ENCODE results near the gene DENND4A.
"Not testable (repeated sequence)": the region's sequence is repeated elsewhere in the genome, so short reads cannot be mapped to it uniquely, and the experiment has no call there.

The DENND4A gene

DNA sequence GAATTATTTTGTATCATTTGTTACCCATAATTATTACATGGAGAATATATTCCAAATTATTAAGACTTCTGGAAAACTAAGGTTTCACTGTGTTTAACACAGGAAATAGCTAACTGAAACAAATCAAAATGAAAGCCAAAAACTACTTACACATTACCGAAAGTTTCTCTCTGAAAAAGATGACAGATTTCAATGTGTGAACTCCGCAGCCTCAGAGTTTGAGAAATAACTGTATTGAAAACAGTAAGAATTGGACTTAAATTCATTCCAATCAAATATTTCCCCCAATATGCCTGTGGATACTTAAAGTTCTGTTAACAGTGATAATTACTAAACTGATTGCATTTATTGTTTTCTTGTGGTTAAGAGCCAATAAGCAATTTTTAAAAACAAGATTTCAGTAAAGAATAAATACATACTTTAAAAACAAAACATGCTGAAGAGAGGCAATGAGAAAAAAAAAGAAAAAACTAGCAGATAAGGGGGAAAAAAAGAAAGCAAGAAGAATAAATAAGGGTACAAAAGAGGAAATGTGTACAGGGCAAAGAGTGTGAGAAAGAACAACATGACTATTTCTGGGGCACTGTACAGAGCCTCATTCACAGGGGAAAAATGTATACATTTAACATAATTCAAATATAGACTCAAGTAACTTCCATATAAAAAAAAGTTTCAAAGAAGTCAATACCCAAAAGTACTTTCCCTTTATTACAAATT is 30.7 kb downstream of the DENND4A start:
- DNase-seq (ENCODE audit: insufficient read length, low spot score) (no peak), FAIRE-seq (peak; percentile 95)

GRCh38 chr15:65759441-65759840 is 32.7 kb downstream of the DENND4A start:
- no peak for DNase-seq (ENCODE audit: insufficient read length, low spot score)
- FAIRE-seq, result peak; percentile 54

GRCh38 chr15:65758242-65758641 is 33.9 kb downstream of the DENND4A start:
- FAIRE-seq, result no peak
- DNase-seq (ENCODE audit: insufficient read length, low spot score), result no peak

GRCh38 chr15:65757256-65757655 is 34.8 kb downstream of the DENND4A start:
- DNase-seq (ENCODE audit: insufficient read length, low spot score), result no peak
- peak; percentile 33 for FAIRE-seq

GRCh38 chr15:65752151-65752700 is 39.9 kb downstream of the DENND4A start:
- DNase-seq (ENCODE audit: insufficient read length, low spot score) (no peak), FAIRE-seq (no peak)

DNA sequence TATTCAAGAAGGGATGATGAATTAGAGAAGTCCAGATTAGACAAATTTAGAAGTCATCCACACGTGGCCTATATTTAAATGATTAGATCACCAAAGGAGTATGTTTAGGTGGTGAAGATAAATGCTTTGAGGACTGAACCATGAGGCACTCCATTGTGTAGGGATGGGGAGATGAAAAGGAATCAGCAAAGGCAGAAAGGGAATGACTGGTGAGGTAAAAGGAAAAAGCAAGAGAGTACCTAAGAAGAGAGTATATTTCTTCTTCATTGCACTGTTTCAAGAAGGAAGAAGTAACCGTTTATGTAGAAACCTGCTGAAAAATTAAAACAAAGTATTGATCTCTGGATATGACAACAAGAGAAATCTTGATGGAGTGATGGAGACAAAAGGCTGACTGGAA is 40.7 kb downstream of the DENND4A start:
- DNase-seq (ENCODE audit: insufficient read length, low spot score), result no peak
- FAIRE-seq, result no peak

DNA sequence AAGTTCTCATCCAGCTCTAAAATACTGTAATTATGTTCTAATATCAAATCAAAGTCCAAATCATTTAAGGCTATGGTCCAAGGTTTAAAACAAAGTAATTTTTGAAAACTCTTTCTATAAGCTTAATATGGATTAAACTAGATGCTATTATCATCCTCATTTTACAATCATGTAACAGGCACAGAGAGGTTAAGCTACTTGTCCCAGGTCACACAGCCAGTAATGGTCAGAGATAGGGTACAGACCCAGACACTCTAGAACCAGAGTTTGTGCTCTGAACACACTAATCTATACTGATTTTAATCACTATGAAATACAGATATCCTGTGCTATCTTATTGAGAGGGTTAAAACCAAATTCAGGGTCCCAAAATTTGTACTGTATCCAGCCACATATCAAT is 44.8 kb downstream of the DENND4A start:
- DNase-seq (ENCODE audit: insufficient read length, low spot score) (no peak), FAIRE-seq (no peak)

DNA sequence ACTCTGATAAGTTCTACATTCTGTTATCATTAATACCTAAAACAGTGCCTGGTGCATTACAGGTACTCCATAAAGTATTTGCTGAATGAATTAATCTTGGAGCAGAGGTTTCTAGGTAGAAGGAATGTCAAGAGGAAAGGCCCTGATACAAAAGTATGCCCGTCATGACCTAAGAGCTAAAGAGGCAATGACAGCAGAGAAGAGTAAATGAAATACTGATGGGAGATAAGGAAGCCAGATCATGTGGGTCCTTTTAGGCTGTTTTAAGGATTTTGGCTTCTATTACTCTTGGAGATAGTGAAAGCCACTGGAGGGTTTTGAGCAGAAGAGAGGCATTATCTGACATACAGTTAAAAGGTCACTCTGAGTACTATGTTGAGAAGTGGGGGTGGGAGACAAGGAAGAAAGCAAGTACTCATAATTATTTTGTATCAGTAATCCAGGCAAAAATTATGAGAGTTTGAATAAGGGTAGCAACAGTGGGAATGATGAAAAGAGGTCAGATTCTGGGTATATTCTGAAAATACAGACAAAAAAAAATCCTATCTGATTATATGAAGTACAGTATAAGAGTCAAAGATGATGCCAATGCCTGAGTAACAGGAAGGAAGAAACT is 48.3 kb downstream of the DENND4A start:
- DNase-seq (ENCODE audit: insufficient read length, low spot score), result no peak

DNA sequence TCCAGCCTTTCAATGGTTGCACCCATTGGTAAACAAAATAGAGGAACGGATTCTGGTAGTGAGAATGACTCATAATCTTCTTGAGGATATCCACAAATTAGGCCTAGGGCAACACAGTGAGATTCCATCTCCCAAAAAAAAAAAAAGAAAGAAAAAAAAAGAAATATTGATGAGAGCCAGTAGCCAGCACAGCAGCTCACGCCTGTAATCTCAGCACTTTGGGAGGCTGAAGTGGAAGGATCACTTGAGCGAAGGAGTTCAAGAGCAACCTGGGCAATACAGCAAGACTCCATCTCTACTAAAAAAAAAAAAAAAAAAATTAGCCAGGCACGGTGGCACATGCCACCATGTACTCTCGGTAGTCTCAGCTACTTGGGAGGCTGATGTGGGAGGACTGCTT is 51.9 kb downstream of the DENND4A start:
- FAIRE-seq (no peak), DNase-seq (ENCODE audit: insufficient read length, low spot score) (no peak)

More for the DNA sequence above, 48.3 kb downstream of the DENND4A start:
- FAIRE-seq, result no peak

DNA sequence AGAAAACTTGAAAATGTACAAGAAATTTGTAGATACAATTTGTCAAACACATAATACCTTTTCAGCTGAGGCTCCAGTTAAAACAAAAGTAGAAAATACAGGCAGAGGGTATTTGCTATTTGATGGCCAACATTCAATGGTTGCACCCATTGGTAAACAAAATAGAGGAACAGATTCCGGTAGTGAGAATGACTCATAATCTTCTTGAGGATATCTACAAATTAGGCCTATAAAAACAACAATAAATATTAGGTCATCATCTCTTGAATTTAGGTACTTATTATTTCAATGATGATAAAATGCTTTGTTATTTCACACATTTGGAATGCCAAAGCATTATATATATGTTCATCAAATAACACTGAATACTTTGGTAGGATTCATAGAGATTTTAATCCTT is 53.4 kb downstream of the DENND4A start:
- DNase-seq (ENCODE audit: insufficient read length, low spot score) (no peak), FAIRE-seq (peak; percentile 11)

- not testable (repeated sequence) for FAIRE-seq; DNase-seq (ENCODE audit: insufficient read length, low spot score)
Observed at GRCh38 chr15:65733599-65733998, 58.5 kb downstream of the DENND4A start.

DNA sequence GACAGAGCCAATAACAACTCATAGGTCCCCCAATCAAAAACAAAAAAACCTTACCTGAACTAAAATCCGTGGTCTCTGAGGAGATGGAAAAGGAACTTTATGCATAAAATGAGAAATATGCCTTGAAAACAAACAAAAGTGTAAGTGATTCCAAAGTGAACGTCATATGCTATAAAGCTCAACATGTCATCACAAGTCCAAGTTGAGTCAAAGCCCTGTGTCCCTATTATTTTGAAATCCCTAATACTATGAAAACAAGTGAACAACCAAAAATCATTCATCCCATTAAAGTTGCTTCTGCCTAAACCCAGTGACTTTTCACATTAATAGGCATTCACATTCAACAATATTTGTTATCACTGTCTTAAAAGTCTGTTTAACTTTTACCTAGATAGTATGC is 59.4 kb downstream of the DENND4A start:
- DNase-seq (ENCODE audit: insufficient read length, low spot score), result no peak
- FAIRE-seq, result no peak

GRCh38 chr15:65731926-65732325 is 60.2 kb downstream of the DENND4A start:
- DNase-seq (ENCODE audit: insufficient read length, low spot score) (no peak), FAIRE-seq (no peak)

- FAIRE-seq (no peak), DNase-seq (ENCODE audit: insufficient read length, low spot score) (no peak)
Observed at GRCh38 chr15:65730549-65731172, 61.4 kb downstream of the DENND4A start.

- FAIRE-seq, result peak; percentile 26
- DNase-seq (ENCODE audit: insufficient read length, low spot score), result no peak
Observed at GRCh38 chr15:65724464-65725215, 67.5 kb downstream of the DENND4A start.

GRCh38 chr15:65723876-65724275 is 68.2 kb downstream of the DENND4A start:
- no peak for DNase-seq (ENCODE audit: insufficient read length, low spot score)

GRCh38 chr15:65722191-65722590 is 69.9 kb downstream of the DENND4A start:
- DNase-seq (ENCODE audit: insufficient read length, low spot score), result no peak
- FAIRE-seq, result no peak

More at GRCh38 chr15:65723876-65724275, 68.2 kb downstream of the DENND4A start:
- no peak for FAIRE-seq

DNA sequence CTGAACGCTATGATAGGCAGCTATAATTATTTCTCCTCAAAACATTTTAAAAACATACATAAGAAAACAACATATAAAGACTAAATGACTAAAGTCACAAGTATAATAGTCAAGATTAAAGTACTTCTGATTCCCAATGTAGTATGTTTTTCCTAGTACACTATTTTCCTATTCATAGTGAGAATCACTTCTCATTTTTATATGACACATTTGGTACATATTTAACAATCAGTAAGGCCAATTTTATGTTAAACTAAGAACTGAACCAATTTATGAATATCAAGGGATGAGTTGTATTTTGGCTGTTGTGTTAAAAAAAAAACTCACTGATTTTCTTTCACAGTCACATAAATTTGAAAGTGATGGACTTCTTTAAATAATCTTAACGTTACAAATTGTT is 79.7 kb downstream of the DENND4A start:
- FAIRE-seq (no peak), DNase-seq (ENCODE audit: insufficient read length, low spot score) (no peak)

DNA sequence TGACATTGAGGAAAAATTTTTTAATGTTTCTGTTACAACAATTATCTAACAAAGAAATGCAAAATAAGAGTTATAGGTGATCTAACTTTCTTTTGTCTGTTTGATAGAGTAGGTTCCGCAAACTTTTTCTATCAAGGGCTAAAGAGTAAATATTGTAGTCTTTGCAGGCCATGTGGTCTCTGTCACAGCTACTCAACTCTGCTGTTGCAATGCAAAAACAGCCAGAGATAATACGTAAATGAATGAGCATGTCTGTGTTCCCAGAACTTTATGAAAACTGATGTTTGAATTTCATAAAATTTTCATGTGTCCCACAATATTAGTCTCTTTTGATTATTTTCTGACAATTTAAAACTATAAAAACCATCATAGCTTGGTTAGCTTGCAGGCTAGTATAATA is 97.0 kb downstream of the DENND4A start:
- DNase-seq (ENCODE audit: insufficient read length, low spot score) (no peak), FAIRE-seq (peak; percentile 51)

- no peak for FAIRE-seq
- DNase-seq (ENCODE audit: insufficient read length, low spot score), result no peak
Observed at GRCh38 chr15:65690778-65691177, 101.3 kb downstream of the DENND4A start.

- DNase-seq (ENCODE audit: insufficient read length, low spot score), result no peak
- FAIRE-seq, result no peak
Observed at GRCh38 chr15:65690173-65690572, 101.9 kb downstream of the DENND4A start.

Data from GM19239 (cell line).